COR-L47 (cell line): ENCODE data around the gene VAV3.

Experiments
- DNase-seq: peaks from one replicate; lab custom pipeline; 2025; lab: John Stamatoyannopoulos, UW

The VAV3 gene

DNA sequence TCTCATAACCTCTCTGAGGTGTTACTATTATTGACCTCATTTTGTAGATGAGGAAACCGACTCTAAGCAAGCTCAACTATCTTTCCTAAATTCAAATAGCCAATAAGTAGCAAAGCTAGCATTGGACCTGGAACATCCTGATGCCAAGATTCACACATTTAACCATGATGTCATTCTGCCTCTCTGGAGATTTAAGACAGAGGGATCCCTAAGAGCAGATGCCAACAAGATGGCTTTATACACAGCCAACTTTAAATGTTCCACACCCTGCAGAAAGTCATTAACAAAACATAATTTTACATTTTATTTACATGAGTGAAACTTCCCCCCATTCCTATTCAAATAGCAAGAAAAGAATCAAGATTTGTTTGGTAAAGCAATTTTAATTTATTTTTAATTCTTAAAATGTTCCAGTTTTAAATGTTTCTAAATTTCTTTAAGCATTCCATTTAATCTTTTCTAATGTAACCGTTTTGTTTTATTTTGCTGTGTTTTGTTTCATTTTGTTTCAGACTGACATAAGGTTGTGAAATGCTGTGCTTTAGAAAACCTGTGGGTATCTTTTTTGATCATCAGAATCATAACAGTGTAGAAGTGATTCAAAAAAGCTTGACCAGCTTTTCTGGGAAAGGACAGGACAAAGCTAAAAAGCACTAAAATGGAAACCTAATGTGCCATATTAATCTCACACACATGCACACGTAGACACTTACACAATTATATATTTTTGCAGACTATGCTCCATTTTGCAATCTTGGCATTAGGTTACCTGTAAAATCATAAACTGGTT lies 7.6 kb upstream of the VAV3 start:
- DNase-seq = no peak

DNA sequence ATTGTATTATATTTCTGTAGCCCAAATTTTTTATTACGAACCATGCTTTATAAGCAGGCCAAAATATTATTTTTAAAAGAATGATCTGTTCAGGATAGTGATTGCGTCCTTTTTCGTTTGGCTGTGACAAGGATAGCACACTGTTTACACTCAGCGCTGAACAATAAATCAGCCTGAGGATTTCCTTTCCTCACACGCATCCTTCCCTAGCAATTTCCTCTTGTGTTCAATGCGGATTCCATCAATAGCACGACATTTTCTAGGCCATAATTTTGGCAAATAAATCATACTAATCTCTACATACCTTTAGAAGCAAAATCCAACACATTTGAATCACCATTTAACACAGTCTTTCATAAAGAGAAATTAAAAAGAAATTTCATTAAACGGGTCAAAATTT lies 1.6 kb upstream of the VAV3 start:
- no peak for DNase-seq

DNA sequence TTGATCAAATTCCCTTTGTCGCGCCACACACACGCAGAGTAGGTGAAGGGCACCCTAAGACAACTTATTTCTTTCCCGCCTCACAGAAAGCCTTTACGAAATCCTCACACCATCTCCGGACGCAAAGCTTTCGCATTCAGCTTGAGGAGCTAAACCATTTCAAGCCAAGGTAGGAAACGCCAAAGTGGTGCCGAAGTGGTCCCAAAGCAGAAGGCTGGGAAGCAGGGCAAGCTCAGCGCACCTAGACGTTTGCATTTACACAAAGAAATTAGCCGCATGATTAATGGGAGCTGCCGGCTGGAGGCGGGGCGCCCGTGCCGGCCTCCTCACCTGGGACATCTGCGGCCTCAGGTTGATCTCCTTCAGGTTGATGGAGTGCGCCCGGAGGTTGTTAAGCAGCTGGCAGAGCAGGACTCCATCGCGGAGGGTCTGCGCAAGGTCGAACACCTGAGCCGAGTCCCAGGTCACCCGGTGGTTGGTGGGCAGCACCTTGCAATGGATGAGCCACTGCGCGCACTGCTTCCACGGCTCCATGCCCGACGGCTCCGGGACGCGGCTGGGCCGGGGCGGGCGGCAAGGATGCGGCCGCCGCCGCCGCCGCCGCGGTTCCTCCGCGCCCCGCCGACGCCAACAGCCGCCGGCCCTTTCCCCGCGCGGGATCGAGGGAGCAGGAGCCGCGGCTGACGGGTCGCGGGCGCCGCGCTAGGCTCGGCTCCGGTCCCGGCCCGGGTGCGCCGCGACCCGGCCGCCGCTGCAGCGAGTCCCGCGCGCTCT lies 457 bp downstream of the VAV3 start:
- no peak for DNase-seq

DNA sequence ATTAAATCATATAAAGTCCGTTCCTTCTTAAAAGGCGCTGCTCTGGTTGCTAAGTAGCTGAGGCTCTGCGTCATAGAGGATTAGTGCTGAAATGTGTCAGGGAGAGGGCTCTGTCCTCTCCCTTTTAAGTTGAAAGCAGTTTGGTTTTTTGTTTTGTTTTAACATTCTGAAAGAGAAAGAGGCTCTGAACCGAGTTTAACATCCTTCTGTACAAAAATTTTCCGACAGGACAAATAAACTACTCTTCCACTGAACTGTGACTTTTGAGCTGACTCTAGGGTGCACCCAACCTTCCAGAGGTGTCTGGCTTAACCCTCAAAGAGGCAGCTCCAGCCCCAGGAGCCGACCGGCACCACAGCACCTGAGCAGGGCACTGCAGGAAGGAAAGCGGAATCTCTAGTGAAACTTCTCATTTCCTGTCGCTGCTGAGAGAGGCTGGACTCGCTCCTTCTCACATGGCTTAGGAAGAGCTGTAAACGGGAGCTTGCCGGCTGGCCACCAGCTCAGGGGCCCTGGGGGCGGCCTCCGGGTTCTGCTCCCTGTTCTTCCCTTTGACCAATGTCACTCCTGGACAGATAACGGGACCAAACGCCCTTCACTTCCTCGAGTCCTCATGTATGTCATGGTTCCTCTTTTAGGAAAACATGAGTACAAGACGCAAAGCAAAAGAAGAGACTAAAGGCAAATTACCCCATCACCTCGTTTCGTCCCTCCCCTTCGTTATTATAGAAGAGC lies 1.2 kb downstream of the VAV3 start:
- no peak for DNase-seq

DNA sequence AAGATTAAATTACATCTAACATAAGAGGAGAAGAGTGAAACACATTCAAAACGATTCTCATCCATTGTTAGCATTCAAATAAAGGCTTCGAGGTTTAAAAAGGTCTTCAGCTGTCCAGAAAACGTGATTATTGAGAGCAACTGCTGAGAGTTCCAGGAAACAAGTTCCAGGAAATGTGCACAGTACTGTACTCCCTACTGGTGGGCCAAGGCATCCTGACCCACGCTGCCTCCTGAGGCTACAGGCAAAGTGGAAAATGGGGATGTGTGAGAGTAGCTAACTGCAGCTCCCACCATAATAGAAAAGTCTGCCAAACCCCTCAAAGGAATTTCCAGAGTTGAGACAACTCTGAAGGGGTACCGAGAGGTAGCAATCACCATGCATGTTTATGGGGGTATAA lies 2.0 kb downstream of the VAV3 start:
- no peak for DNase-seq

DNA sequence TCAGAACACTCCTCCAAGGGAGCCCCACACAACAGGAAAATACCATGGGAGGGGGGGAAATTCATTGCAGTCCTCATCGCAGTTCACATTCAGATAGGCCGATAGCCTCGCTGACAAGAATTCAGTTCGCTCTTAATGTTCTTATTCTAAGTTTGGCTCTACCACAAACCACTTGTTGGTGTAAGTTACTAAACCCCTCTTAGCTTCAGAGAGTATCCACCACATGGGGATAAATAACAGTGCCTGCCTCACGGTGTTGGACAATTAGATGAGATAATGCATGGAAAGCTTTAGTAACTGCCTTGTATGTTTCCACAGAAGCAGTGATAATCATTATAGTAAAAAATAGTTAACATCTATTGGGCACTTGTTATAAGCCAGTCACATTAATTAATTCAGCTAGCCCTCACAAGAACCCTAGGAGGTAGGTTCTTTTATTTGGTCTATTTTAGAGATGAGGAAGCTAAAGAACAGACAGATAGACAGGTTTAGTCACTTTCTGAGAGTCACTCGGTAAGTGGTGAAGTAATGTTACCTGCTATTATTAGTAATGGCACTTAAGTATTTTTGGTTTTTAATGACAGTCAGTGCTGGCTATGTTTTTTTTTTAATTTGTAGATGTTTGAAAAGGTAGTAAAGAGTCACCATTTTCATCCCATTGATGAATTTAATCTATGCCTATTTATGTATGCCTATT lies 10.1 kb downstream of the VAV3 start:
- DNase-seq = no peak

DNA sequence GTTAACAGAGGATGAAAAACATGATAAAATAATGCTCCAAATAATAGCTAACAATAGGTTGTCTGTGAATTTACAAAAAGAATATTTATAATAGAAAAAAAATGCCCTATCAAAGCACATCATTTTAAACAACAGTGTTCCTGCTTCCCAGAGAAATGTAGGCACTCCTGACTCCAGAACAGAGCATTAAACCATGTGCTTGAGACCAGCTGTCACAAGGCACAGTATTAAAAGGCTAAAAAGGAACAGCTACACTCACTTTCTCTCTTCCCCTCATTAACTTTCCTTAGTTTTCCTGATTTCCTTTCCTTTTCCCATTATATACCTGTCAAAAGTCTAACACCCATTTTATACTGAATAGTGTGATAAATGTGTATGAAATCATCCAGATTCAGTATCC lies 10.9 kb downstream of the VAV3 start:
- no peak for DNase-seq

DNA sequence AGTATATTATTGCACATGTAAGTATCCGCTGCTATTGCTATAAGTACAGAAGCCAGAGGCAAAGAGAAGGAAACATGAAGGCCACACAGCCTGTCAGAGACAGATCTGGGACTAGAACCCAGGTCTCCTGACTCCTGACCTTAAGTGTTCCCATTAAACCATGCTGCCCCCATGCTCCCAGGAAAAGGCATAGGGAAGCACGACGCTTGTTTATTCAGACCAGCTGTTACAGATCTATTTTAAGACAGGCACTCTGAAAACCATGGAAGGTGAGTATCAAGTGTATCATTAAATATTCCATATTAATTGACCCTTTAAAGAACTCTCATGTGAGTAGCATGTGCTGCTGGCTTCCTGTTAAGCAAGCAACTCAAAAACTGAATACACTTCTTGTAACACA lies 11.4 kb downstream of the VAV3 start:
- no peak for DNase-seq

DNA sequence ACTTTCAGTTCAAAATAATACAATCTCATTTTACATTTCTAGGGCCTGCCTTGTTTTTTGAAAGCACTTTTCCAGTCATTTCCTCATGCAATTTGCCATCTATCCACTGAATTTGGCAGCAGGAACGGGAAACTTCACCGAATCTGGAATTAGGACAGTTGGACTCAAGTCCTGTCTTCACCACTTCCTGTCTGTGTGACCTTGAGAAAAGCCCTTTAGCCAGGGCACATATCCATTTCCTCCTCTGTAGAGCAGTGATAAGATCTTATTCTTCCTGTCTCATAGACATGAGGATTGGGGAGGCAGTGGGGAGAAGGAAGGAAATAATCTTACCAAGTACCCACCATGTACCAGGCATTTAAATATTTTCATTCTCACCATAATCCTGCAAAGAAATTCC lies 12.0 kb downstream of the VAV3 start:
- no peak for DNase-seq

DNA sequence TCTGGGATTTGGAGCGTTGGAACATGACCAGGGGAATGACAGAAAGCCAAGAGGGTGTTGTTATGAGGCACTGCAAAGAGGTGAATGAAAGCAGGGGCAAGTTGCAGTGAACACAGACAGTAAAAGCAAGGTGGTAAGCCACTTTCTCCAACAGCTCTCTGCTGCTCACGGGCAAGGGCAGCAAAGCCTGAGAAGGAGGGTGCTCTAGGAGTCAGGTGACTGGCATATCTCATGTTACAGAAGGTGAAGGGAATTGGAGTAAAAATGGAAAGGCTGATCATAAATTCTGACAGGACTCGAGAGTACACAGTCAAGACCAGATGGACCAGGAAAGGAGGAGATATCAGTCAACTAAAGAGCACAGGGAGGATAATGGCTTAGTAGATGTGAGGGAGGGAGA lies 14.5 kb downstream of the VAV3 start:
- DNase-seq = no peak

DNA sequence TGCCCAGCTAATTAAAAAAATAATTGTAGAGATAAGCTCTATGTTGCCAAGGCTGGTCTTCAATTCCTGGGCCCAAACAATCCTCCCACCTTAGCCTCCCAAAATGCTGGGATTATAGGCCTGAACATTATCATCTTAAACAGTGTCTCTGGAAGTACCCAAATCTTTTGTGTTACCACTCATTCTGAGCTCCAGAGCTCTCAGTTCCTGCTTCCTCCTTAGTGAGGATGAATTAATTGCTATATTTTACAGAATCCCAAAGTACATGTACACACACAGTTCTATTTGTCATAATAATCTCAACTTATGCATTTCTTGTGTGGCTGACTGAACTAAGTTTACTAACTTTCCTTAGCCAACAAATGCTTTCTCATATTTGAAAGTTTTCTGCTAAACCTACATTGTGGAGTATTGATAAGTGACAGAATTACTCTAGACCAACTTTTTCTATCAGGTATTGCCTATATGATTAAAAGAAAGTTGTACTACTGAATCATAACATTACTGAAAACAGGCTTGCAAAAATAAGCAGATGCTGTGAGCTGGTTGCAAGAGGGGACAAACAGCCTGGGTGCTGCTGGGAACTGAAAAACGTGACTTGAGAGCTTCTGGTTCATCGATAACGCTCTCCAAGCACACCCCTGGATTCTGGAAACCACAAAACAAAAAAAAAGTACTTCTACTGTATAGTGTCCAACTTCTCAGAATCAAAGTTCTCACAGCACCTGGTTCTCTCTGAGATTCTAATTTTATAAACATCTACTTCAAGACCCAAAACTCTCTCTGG lies 15.3 kb downstream of the VAV3 start:
- no peak for DNase-seq

DNA sequence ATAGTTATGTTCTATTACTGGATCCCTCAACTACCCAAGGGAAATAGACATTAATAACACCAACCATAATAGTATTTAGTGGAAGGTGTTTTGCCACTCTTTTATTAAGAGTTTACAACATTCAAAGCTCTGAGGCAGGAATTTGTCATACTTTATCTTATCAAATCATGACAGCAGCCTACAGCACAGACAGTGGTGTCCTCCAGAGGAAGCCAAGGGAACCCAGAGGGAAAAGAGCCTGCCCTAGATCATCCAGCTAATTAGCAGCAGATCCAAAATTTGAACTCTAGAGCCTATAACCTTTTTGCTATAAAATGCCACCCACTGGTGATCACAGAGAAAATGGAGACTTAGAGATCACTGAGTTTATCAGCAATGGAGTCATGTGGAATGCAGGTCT lies 18.2 kb downstream of the VAV3 start:
- DNase-seq = no peak

DNA sequence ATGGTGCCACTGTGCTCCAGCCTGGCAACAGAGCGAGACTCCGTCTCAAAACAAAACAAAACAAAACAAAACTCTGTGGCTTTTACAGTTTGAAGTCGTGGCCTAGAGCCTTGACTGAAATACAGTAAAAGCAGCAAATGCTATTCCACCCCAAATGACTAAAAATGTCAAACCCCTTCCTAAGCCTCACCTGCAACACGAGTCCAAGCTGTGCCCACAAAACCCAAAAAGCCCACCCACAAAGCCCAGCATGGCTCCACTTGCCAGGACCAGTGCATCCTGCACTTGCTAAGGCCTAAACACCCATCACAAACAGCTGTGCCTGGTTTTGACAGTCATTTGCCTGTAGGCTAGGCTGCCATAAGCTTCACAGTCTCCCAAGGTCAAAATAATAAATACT lies 21.3 kb downstream of the VAV3 start:
- no peak for DNase-seq

DNA sequence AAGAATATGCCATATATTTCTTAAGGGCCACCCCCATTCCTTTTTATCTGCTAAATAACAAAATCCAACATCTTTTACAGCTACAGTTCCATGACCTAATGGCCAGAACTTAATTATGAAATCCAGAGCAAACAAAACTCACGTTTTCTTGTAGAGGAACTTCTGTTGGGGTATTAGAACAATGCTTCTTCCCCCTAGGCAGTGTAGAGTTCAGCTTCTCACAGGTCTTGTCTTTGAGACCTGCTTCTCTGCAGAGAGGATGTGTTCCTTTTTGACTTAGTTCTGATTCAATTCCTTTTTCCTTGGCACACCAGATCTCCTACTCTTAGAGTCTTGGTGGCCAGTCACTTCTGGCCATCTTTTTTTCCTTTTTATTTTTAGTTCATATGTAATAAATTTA lies 22.2 kb downstream of the VAV3 start:
- no peak for DNase-seq

DNA sequence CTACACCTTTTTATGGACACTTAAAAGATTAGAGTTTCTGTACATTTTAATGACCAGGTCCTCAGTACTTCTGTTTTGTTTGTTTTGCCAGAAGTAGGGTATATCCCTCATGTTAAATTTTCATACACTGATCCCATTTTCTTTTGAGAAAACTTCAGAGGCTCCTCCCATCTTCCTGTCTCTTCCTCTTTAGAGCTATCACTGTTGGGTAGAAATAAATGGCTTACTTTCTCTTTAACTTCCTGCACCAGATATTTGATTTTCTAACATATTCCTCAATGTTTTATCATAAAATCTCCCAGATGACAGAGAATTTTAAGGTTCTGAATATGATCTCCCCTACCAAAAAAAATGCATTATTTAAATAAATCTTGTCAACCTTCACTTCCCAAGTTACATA lies 23.4 kb downstream of the VAV3 start:
- no peak for DNase-seq

DNA sequence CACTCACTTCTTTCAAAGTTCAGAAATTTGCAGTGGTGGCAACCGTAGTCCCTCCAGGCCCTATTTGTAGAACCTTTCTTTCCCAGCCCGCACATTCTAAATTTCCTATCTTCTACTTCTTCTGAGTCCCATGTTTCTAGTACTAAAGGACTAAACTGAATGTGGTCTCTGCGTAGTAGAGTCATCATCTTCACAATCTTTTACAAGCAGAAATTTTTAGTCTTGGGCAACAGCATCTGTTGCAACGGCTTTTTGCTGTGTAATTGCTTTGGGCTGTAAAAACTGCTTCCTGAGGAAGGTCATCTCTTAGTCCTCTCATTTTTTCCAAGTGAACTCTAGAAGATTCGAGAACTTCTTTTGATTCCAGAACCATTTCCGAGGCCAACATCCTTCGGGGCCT lies 23.9 kb downstream of the VAV3 start:
- DNase-seq = no peak

DNA sequence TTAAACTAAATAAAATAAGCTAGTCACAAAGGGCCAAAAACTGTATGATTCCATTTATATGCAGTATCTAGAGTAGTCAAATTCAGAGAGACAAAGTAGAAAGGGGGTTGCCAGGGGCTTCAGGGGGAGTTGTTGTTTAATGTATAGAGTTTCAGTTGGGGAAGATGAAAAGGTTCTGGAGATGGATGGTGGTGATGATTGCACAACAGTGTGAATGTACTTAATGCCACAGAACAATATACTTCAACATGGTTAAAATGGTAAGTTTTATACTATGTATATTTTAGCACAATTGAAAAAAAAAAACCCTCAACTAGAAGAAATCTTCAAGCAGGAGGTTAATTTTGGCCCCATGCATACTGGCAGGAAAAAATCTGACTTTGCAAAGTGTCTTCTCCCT lies 24.3 kb downstream of the VAV3 start:
- no peak for DNase-seq

DNA sequence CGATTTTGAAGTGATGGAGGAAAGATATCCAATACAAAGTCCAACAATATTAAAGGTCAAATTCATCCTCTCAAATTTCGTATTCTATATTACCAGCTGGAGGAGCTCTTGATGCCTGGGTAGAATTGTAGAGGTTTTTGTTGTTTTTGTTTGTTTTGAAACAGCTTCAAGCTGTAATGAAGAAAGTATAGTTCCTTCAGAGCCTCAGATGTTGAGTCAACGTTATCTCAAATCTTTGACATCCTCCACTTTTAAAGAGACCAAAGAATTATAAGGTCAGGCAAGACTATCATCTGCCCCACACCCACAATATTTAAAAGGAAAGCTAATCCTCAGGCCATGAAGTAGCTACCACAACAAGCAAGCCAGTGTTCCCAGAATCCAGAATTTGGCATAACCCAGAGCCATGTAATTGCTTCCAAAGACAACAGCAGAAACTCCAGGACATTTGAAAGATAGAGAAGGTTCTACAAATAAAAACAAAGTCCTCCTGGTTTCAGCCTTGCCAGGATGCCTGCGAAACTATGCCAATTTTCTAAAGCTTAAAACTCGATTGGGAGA lies 24.9 kb downstream of the VAV3 start:
- no peak for DNase-seq

DNA sequence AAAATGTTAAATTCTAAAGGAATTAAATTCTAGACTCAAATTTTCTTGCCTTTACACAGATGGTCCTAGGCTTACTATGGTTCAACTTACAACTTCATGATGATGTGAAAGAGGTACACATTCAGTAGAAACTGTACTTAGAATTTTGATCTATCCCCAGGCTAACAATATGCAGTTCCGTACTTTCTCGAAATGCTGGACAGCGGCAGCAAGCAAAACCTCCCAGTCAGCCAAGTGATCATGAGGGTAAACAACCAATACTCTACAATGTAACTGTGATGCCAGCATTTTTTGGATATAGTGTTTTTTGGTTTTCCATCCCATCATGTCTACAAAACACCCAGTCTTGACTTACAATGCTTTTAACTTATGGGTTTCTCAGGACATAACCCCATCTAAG lies 25.7 kb downstream of the VAV3 start:
- no peak for DNase-seq

DNA sequence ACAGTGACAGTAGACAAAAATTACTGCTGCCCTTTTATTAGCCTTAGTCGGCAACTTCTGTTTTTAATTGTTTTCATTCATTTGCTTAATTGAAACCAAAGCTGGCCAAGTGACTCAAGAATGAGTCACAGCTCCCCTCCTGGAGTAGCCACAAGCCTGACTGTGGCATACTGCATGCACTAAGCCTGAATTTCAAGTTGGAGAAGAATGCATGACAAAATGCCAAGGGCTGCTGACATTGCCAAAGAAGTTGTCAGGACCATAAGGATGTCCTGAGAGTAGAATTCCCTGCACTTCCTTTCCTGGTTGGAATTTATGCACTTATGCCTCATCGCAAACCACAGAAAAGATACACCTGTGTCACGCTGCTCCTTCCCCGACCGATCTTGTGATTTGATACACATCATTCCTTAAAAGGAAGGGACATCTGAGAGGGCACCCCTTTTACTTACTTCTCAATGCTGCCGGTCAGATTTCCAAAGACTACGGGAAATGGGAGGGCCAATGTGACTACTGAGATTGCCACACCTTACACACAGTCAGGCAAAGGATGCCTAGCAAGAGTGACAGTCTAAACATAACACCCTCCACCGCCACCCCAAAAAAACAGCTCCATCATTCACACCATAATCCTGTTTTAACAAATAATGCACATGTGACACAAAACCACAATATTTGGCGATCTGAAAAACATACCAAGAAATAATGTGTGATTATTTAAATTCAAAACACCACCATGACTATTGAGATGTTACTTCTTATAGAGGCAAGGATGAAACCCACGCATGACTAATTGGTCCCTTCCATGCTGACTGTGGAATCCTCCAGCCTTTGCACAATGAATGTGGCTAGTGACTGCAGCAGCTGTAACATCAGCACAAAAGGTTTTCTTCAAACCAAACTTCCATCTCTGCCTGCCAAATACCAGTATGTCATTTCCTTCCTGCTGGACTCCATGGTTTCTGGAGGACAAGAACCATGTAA lies 28.2 kb downstream of the VAV3 start:
- no peak for DNase-seq
